SW 1271 (cell line): ENCODE results near the gene MIEN1.
A peak's percentile ranks its signal among the peaks of the same experiment; 100 is the strongest.
"Not testable (repeated sequence)": the region's sequence is repeated elsewhere in the genome, so short reads cannot be mapped to it uniquely, and the experiment has no call there.

Experiments used
- DNase-seq, 2 experiments: peaks; one replicate each; lab custom pipeline; 2025; lab: John Stamatoyannopoulos, UW

MIEN1 gene

GRCh38 chr17:39755554-39756379 lies 25.4 kb upstream of the MIEN1 start:
- no peak for DNase-seq

GRCh38 chr17:39754958-39755553 lies 24.7 kb upstream of the MIEN1 start:
- DNase-seq = no peak

GRCh38 chr17:39754161-39754957 lies 24.0 kb upstream of the MIEN1 start:
- DNase-seq = peak; percentile 76 to 88

GRCh38 chr17:39753514-39754160 lies 23.3 kb upstream of the MIEN1 start:
- DNase-seq = peak in 1 of 2 experiments; percentile 38

- no peak for DNase-seq
Measured at GRCh38 chr17:39752241-39752881, 22.0 kb upstream of the MIEN1 start.

GRCh38 chr17:39751637-39752036 lies 21.3 kb upstream of the MIEN1 start:
- DNase-seq = no peak

- DNase-seq = no peak
Measured at GRCh38 chr17:39751016-39751543, 20.7 kb upstream of the MIEN1 start.

GRCh38 chr17:39750131-39751015 lies 20.0 kb upstream of the MIEN1 start:
- no peak for DNase-seq

- not testable (repeated sequence) for DNase-seq
Measured at GRCh38 chr17:39748444-39749034, 18.2 kb upstream of the MIEN1 start.

GRCh38 chr17:39747745-39748144 lies 17.4 kb upstream of the MIEN1 start:
- no peak for DNase-seq

GRCh38 chr17:39746145-39746461 lies 15.8 kb upstream of the MIEN1 start:
- DNase-seq = no peak

- DNase-seq = no peak
Measured at GRCh38 chr17:39745335-39746144, 15.2 kb upstream of the MIEN1 start.

- no peak for DNase-seq
Measured at GRCh38 chr17:39744836-39745215, 14.5 kb upstream of the MIEN1 start.

- no peak for DNase-seq
Measured at GRCh38 chr17:39744075-39744835, 13.9 kb upstream of the MIEN1 start.

GRCh38 chr17:39742856-39743436 lies 12.6 kb upstream of the MIEN1 start:
- no peak for DNase-seq

GRCh38 chr17:39742126-39742855 lies 12.0 kb upstream of the MIEN1 start:
- DNase-seq = no peak

GRCh38 chr17:39740357-39741111 lies 10.2 kb upstream of the MIEN1 start:
- DNase-seq = peak in 1 of 2 experiments; percentile 42
